IgD-negative memory B cell (primary cell): ENCODE results near the gene KLF7. TPM values are rescaled to one million over a fixed set of nuclear protein-coding genes. Genes with fewer than 3 reads are reported as not detected.
A peak's percentile ranks its signal among the peaks of the same experiment; 100 is the strongest.

ENCODE experiments used
- H3K27ac Mint-ChIP-seq, 3 donors: one replicate each; pipeline ENCODE4 v1.8.0; 2020 to 2022; ENCODE audit warnings: mild to moderate bottlenecking in 3 of 3, mixed read lengths in 3 of 3, moderate library complexity in 1 of 3
- H3K27me3 Mint-ChIP-seq: one replicate; pipeline ENCODE4 v1.8.0; 2021; ENCODE audit warnings: mixed read lengths
- H3K36me3 Mint-ChIP-seq: one replicate; pipeline ENCODE4 v1.8.0; 2020; ENCODE audit warnings: mild to moderate bottlenecking, mixed read lengths
- H3K4me1 Mint-ChIP-seq, 3 donors: one replicate each; pipeline ENCODE4 v1.8.0; 2020 to 2022; ENCODE audit warnings: mixed read lengths in 3 of 3, mild to moderate bottlenecking in 1 of 3
- H3K4me3 Mint-ChIP-seq, 4 donors: one replicate each; pipeline ENCODE4 v1.8.0; 2020 to 2022; ENCODE audit warnings: mild to moderate bottlenecking in 4 of 4, mixed read lengths in 4 of 4, moderate library complexity in 3 of 4
- H3K9me3 Mint-ChIP-seq, 3 donors: one replicate each; pipeline ENCODE4 v1.8.0; 2020 to 2021; ENCODE audit warnings: mixed read lengths in 3 of 3, mild to moderate bottlenecking in 1 of 3
- polyA plus RNA-seq: library from polyadenylated mRNA; unstranded; fragments of 300-500 nt; fragmentation: Illumina TruSeq; gene quantifications from one replicate; pipeline ENCODE4 v1.2.3, GENCODE V29; 2021

Gene KLF7
- polyA plus RNA-seq, 1 donor from 2014 or later: 17.9 TPM

- peaks cover 5 to 11% (median 7%) of the 10 kb centered on the region in 3 donors for H3K9me3 Mint-ChIP-seq
- no peak overlapping the region for H3K27ac Mint-ChIP-seq
- no peak overlapping the region for H3K4me3 Mint-ChIP-seq
- H3K27me3 Mint-ChIP-seq: peaks cover 3% of the 10 kb centered on the region
- H3K36me3 Mint-ChIP-seq: no peaks in the 10 kb centered on the region
- H3K4me1 Mint-ChIP-seq: peaks cover 0 to 2% (median 0%) of the 10 kb centered on the region in 3 donors
Measured at GRCh38 chr2:207183506-207183905, 17.8 kb upstream of the KLF7 start.

GRCh38 chr2:207182911-207183310 is 17.2 kb upstream of the KLF7 start:
- no peaks in the 10 kb centered on the region for H3K36me3 Mint-ChIP-seq
- H3K27ac Mint-ChIP-seq: no peak overlapping the region
- peaks cover 5 to 11% (median 7%) of the 10 kb centered on the region in 3 donors for H3K9me3 Mint-ChIP-seq
- no peak overlapping the region for H3K4me3 Mint-ChIP-seq
- H3K27me3 Mint-ChIP-seq: no peaks in the 10 kb centered on the region
- H3K4me1 Mint-ChIP-seq: peaks cover 0 to 2% (median 0%) of the 10 kb centered on the region in 3 donors

- Mint-ChIP-seq H3K36me3 (no peaks in the 10 kb centered on the region), H3K9me3 (peaks cover 1 to 2% (median 2%) of the 10 kb centered on the region in 3 donors), H3K4me3 (no peak overlapping the region), H3K27ac (no peak overlapping the region), H3K27me3 (peaks cover 5% of the 10 kb centered on the region), H3K4me1 (peaks cover under 1 to 1% (median under 1%) of the 10 kb centered on the region in 3 donors)
Measured at GRCh38 chr2:207181526-207182274, 16.0 kb upstream of the KLF7 start.

GRCh38 chr2:207180741-207181140 is 15.0 kb upstream of the KLF7 start:
- Mint-ChIP-seq H3K27me3 (peaks cover 5% of the 10 kb centered on the region), H3K36me3 (no peaks in the 10 kb centered on the region), H3K4me1 (peaks cover 6 to 9% (median 9%) of the 10 kb centered on the region in 3 donors), H3K27ac (no peak overlapping the region), H3K9me3 (peaks cover 0 to 2% (median 0%) of the 10 kb centered on the region in 3 donors), H3K4me3 (no peak overlapping the region)

GRCh38 chr2:207176247-207176646 is 10.5 kb upstream of the KLF7 start:
- peaks cover 5% of the 10 kb centered on the region for H3K27me3 Mint-ChIP-seq
- no peaks in the 10 kb centered on the region for H3K36me3 Mint-ChIP-seq
- no peak overlapping the region for H3K27ac Mint-ChIP-seq
- peak overlapping the region in 1 of 4 donors; percentile 8 for H3K4me3 Mint-ChIP-seq
- peaks cover 0 to 2% (median 0%) of the 10 kb centered on the region in 3 donors for H3K9me3 Mint-ChIP-seq
- H3K4me1 Mint-ChIP-seq: peaks cover 9 to 12% (median 9%) of the 10 kb centered on the region in 3 donors

- Mint-ChIP-seq H3K4me1 (peaks cover 9 to 15% (median 15%) of the 10 kb centered on the region in 3 donors), H3K27ac (no peak overlapping the region), H3K9me3 (peaks cover 0 to 5% (median 2%) of the 10 kb centered on the region in 3 donors)
Measured at GRCh38 chr2:207173641-207174040, 7.9 kb upstream of the KLF7 start.

GRCh38 chr2:207167099-207167923 is 1.6 kb upstream of the KLF7 start:
- H3K27me3 Mint-ChIP-seq: no peaks in the 10 kb centered on the region
- H3K4me3 Mint-ChIP-seq: peak overlapping the region; percentile 95 to 100 (median 96)
- peaks cover 0 to 5% (median 2%) of the 10 kb centered on the region in 3 donors for H3K9me3 Mint-ChIP-seq
- H3K4me1 Mint-ChIP-seq: peaks cover 19 to 36% (median 24%) of the 10 kb centered on the region in 3 donors
- peak overlapping the region; percentile 98 for H3K27ac Mint-ChIP-seq
- no peaks in the 10 kb centered on the region for H3K36me3 Mint-ChIP-seq

More at GRCh38 chr2:207173641-207174040, 7.9 kb upstream of the KLF7 start:
- peaks cover 5% of the 10 kb centered on the region for H3K27me3 Mint-ChIP-seq
- H3K36me3 Mint-ChIP-seq: no peaks in the 10 kb centered on the region
- H3K4me3 Mint-ChIP-seq: no peak overlapping the region

GRCh38 chr2:207166349-207167098 is 776 bp upstream of the KLF7 start:
- H3K36me3 Mint-ChIP-seq: no peaks in the 10 kb centered on the region
- H3K4me3 Mint-ChIP-seq: peak overlapping the region; percentile 95 to 100 (median 96)
- peaks cover 19 to 39% (median 25%) of the 10 kb centered on the region in 3 donors for H3K4me1 Mint-ChIP-seq

GRCh38 chr2:207166039-207166348 is 246 bp upstream of the KLF7 start:
- Mint-ChIP-seq H3K27ac (peak overlapping the region; percentile 98), H3K27me3 (no peaks in the 10 kb centered on the region), H3K4me3 (peak overlapping the region; percentile 95 to 100 (median 96)), H3K4me1 (peaks cover 24 to 40% (median 28%) of the 10 kb centered on the region in 3 donors), H3K36me3 (no peaks in the 10 kb centered on the region), H3K9me3 (peaks cover 0 to 4% (median 2%) of the 10 kb centered on the region in 3 donors)

More at GRCh38 chr2:207166349-207167098, 776 bp upstream of the KLF7 start:
- Mint-ChIP-seq H3K27me3 (no peaks in the 10 kb centered on the region), H3K9me3 (peaks cover 0 to 5% (median 2%) of the 10 kb centered on the region in 3 donors), H3K27ac (peak overlapping the region; percentile 98)

- Mint-ChIP-seq H3K4me3 (peak overlapping the region; percentile 95 to 100 (median 96)), H3K9me3 (no peaks in the 10 kb centered on the region), H3K36me3 (peaks cover 2% of the 10 kb centered on the region), H3K4me1 (peaks cover 29 to 46% (median 32%) of the 10 kb centered on the region in 3 donors), H3K27me3 (no peaks in the 10 kb centered on the region), H3K27ac (peak overlapping the region; percentile 98)
Measured at GRCh38 chr2:207164006-207164831, 1.5 kb downstream of the KLF7 start.

GRCh38 chr2:207163756-207164005 is 2.1 kb downstream of the KLF7 start:
- H3K36me3 Mint-ChIP-seq: peaks cover 2% of the 10 kb centered on the region
- no peaks in the 10 kb centered on the region for H3K27me3 Mint-ChIP-seq
- no peaks in the 10 kb centered on the region for H3K9me3 Mint-ChIP-seq
- peaks cover 31 to 44% (median 32%) of the 10 kb centered on the region in 3 donors for H3K4me1 Mint-ChIP-seq
- peak overlapping the region; percentile 95 to 100 (median 96) for H3K4me3 Mint-ChIP-seq
- H3K27ac Mint-ChIP-seq: peak overlapping the region; percentile 39 to 98 (median 98)

- H3K9me3 Mint-ChIP-seq: no peaks in the 10 kb centered on the region
- peak overlapping the region; percentile 39 to 98 (median 98) for H3K27ac Mint-ChIP-seq
Measured at GRCh38 chr2:207163053-207163755, 2.5 kb downstream of the KLF7 start.

GRCh38 chr2:207162316-207162715 is 3.4 kb downstream of the KLF7 start:
- peaks cover 3% of the 10 kb centered on the region for H3K36me3 Mint-ChIP-seq
- H3K4me3 Mint-ChIP-seq: peak overlapping the region in 2 of 4 donors; percentile 37 to 95
- H3K4me1 Mint-ChIP-seq: peaks cover 29 to 41% (median 33%) of the 10 kb centered on the region in 3 donors
- no peaks in the 10 kb centered on the region for H3K9me3 Mint-ChIP-seq
- H3K27ac Mint-ChIP-seq: no peak overlapping the region
- no peaks in the 10 kb centered on the region for H3K27me3 Mint-ChIP-seq

More at GRCh38 chr2:207163053-207163755, 2.5 kb downstream of the KLF7 start:
- peaks cover 31 to 43% (median 31%) of the 10 kb centered on the region in 3 donors for H3K4me1 Mint-ChIP-seq
- H3K4me3 Mint-ChIP-seq: peak overlapping the region; percentile 95 to 100 (median 96)
- H3K36me3 Mint-ChIP-seq: peaks cover 2% of the 10 kb centered on the region
- no peaks in the 10 kb centered on the region for H3K27me3 Mint-ChIP-seq
